Activated T-helper 1 cell treated with anti-CD3 and anti-CD28 coated beads, Interleukin-12 subunit alpha, Interleukin-12 subunit beta, Interleukin-2, Interleukin-4 antibody, amounts not matched to agents 30 ng/mL and 10 ng/mL and 1 ng/mL, durations not matched to agents 14 hours and 24 hours and 36 hours (primary cell): ENCODE results near the gene SYPL2. TPM values are rescaled to one million over a fixed set of nuclear protein-coding genes. Genes with fewer than 3 reads are reported as not detected.

Experiments
- DNase-seq: peaks from one replicate; pipeline ENCODE4 v3.0.0; 2021; ENCODE audit warnings: low spot score
- H3K27ac Mint-ChIP-seq: one replicate; pipeline ENCODE4 v1.8.0; 2021; ENCODE audit warnings: mild to moderate bottlenecking, mixed read lengths
- H3K27me3 Mint-ChIP-seq: one replicate; pipeline ENCODE4 v1.8.0; 2022; ENCODE audit warnings: mild to moderate bottlenecking, moderate library complexity, mixed read lengths; ENCODE audit not compliant: insufficient read depth
- H3K36me3 Mint-ChIP-seq: one replicate; pipeline ENCODE4 v1.8.0; 2021; ENCODE audit warnings: low read depth, mixed read lengths
- H3K4me1 Mint-ChIP-seq: one replicate; pipeline ENCODE4 v1.8.0; 2021; ENCODE audit warnings: low read depth, mixed read lengths
- H3K4me3 Mint-ChIP-seq: one replicate; pipeline ENCODE4 v1.8.0; 2021; ENCODE audit warnings: mild to moderate bottlenecking, moderate library complexity, mixed read lengths
- H3K9me3 Mint-ChIP-seq: one replicate; pipeline ENCODE4 v1.8.0; 2021; ENCODE audit warnings: mixed read lengths
- intact Hi-C: fragments of 100-400 bp; cut with micrococcal nuclease; formaldehyde crosslinking; loops from one replicate; pipeline ENCODE4 v1.15.1; 2024
- total RNA-seq: library from RNA; stranded (reverse); gene quantifications from 2 replicates; pipeline ENCODE4 v1.2.3, GENCODE V29; 2022

Gene SYPL2
- not detected in 2 replicates for total RNA-seq

GRCh38 chr1:109466452-109467300 is at the start of gene SYPL2:
Gene SYPL2 (plus strand): TSS chr1:109466546. CDS start chr1:109466844, 298 bp downstream.
- Mint-ChIP-seq H3K4me1 (no peaks in the 10 kb centered on the region), H3K27me3 (peaks cover 84% of the 10 kb centered on the region), H3K4me3 (peak within 1 kb of the TSS; percentile 72), H3K9me3 (no peaks in the 10 kb centered on the region), H3K27ac (no peak within 1 kb of the TSS), H3K36me3 (no peaks in the 10 kb centered on the region)
- intact Hi-C loops = loop anchor here (5.0 kb wide), 1 partner anchor 39 kb away; the partner anchor contains the start of gene PSMA5
- no peak for DNase-seq

DNA sequence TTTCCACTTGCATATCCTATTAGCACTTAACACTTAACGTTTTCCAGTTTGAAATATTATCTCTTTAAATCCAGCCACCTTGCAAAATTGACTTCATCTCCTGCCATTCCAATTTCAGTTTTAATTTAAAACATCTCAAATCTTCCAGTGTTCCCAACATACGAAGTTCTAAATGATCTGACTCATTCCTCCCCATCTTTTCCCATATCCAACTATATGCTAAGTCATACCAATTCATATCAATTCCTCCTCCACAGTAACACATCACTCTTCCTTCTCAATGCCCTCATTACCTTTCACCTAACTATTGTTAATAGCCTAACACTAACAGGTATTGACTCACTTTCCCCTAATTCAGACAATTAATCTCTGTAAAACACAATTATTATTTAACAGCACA is 42.8 kb upstream of the SYPL2 start:
- Mint-ChIP-seq H3K9me3 (no peaks in the 10 kb centered on the region), H3K4me3 (peak overlapping the region; percentile 8), H3K4me1 (peaks cover 39% of the 10 kb centered on the region), H3K27ac (peak overlapping the region; percentile 59), H3K36me3 (peaks cover 34% of the 10 kb centered on the region), H3K27me3 (no peaks in the 10 kb centered on the region)
- intact Hi-C loops = loop anchor here (10.0 kb wide), 1 partner anchor 471 kb away; no protein-coding TSS in a partner anchor
- DNase-seq = no peak

GRCh38 chr1:109425391-109426280 is 40.7 kb upstream of the SYPL2 start:
- DNase-seq = peak; percentile 50
- intact Hi-C loops = loop anchor here (1.0 to 10.0 kb wide), 16 partner anchors 26 to 913 kb away; partner anchors contain the start of genes ATXN7L2, CLCC1, CYB561D1 and GNAI3
- H3K4me3 Mint-ChIP-seq = peak overlapping the region; percentile 97

GRCh38 chr1:109426281-109427170 is 39.8 kb upstream of the SYPL2 start, which contains the start of gene PSMA5:
Gene PSMA5 (minus strand): TSS chr1:109426448. CDS start chr1:109426330, 118 bp downstream.
- H3K27ac Mint-ChIP-seq = peak within 1 kb of the TSS; percentile 96
- DNase-seq = peak; percentile 94
- peak within 1 kb of the TSS; percentile 97 for H3K4me3 Mint-ChIP-seq
- peaks cover under 1% of the 10 kb centered on the region for H3K27me3 Mint-ChIP-seq
- intact Hi-C loops = loop anchor here (1.0 to 10.0 kb wide), 16 partner anchors 27 to 912 kb away; partner anchors contain the start of genes ATXN7L2, CLCC1, CYB561D1 and GNAI3
- no peaks in the 10 kb centered on the region for H3K9me3 Mint-ChIP-seq
- peaks cover 21% of the 10 kb centered on the region for H3K36me3 Mint-ChIP-seq
- peaks cover 44% of the 10 kb centered on the region for H3K4me1 Mint-ChIP-seq

More at GRCh38 chr1:109425391-109426280, 40.7 kb upstream of the SYPL2 start:
- peak overlapping the region; percentile 96 for H3K27ac Mint-ChIP-seq
- no peaks in the 10 kb centered on the region for H3K9me3 Mint-ChIP-seq
- no peaks in the 10 kb centered on the region for H3K27me3 Mint-ChIP-seq
- peaks cover 44% of the 10 kb centered on the region for H3K4me1 Mint-ChIP-seq
- peaks cover 23% of the 10 kb centered on the region for H3K36me3 Mint-ChIP-seq

DNA sequence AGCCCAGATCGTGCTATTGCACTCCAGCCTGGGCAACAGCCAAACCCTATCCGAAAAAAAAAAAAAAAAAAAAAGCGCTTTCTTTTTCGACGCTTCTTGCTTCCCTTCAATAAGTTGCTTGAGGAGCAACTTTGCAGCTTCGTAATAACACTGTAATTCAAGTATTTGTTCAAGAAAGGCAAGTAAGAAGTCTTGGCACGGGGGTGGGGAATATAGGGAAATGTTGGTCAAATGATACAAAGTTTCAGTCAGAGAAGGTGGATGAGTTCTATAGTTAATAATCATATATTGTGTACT is 39.2 kb upstream of the SYPL2 start:
- Mint-ChIP-seq H3K27me3 (peaks cover 4% of the 10 kb centered on the region), H3K9me3 (no peaks in the 10 kb centered on the region), H3K4me3 (peak overlapping the region; percentile 97), H3K36me3 (peaks cover 18% of the 10 kb centered on the region), H3K27ac (peak overlapping the region; percentile 96), H3K4me1 (peaks cover 40% of the 10 kb centered on the region)
- intact Hi-C loops = loop anchor here (2.0 to 10.0 kb wide), 5 partner anchors 40 to 912 kb away; partner anchors contain the start of genes GSTM1, RBM15 and SYPL2
- no peak for DNase-seq

DNA sequence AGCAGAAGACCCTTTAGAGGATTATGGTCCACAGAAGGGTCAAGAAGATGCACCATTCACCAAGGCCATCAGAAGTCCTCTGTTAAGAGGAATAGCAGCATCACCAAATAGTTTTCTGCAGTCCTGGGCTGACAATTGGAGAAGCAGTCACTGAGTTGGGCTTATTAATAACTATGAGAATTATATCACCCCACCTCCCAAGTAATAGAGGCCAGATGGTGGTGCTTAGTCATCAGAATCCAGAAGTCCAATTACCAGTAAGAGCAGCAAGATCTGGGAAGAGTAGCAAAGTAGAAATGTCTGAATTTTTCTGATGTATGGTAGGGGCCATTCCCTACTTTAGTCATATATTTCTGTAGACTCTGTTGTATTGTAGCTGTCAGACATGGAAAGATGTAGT is 34.0 kb upstream of the SYPL2 start:
- Mint-ChIP-seq H3K27ac (no peak overlapping the region), H3K4me1 (peaks cover 11% of the 10 kb centered on the region), H3K4me3 (no peak overlapping the region), H3K36me3 (no peaks in the 10 kb centered on the region), H3K9me3 (no peaks in the 10 kb centered on the region), H3K27me3 (peaks cover 8% of the 10 kb centered on the region)
- no peak for DNase-seq
- intact Hi-C loops = no loop called here

- Mint-ChIP-seq H3K9me3 (no peaks in the 10 kb centered on the region), H3K27ac (no peak overlapping the region), H3K4me1 (peaks cover 6% of the 10 kb centered on the region), H3K4me3 (no peak overlapping the region), H3K27me3 (peaks cover 8% of the 10 kb centered on the region), H3K36me3 (no peaks in the 10 kb centered on the region)
- intact Hi-C loops = no loop called here
- no peak for DNase-seq
Observed at GRCh38 chr1:109433322-109433721, 33.0 kb upstream of the SYPL2 start.

DNA sequence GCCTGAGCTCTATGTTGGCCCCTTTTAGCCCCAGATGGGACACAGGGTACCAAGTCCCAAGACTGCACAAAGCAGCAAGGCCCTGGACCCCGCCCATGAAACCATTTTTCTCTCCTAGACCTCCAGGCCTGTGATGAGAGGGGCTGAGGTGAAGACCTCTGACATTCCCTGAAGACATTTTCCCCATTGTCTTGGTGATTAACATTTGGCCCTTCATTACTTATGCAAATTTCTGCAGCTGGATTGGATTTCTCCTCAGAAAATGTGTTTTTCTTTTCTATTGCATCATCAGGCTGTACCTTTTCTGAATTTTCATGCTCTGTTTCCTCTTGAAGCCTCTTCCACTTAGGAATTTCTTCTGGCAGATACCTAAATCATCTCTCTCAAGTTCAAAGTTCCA is 31.9 kb upstream of the SYPL2 start:
- H3K27me3 Mint-ChIP-seq = peaks cover 8% of the 10 kb centered on the region
- no peak overlapping the region for H3K27ac Mint-ChIP-seq
- intact Hi-C loops = no loop called here
- H3K4me1 Mint-ChIP-seq = no peaks in the 10 kb centered on the region
- H3K4me3 Mint-ChIP-seq = no peak overlapping the region
- DNase-seq = no peak
- H3K36me3 Mint-ChIP-seq = no peaks in the 10 kb centered on the region
- H3K9me3 Mint-ChIP-seq = no peaks in the 10 kb centered on the region

GRCh38 chr1:109438798-109439297 is 27.5 kb upstream of the SYPL2 start:
- intact Hi-C loops = no loop called here

GRCh38 chr1:109441069-109441468 is 25.3 kb upstream of the SYPL2 start:
- no peaks in the 10 kb centered on the region for H3K9me3 Mint-ChIP-seq
- intact Hi-C loops = no loop called here
- no peak for DNase-seq
- no peak overlapping the region for H3K27ac Mint-ChIP-seq
- H3K36me3 Mint-ChIP-seq = no peaks in the 10 kb centered on the region
- no peak overlapping the region for H3K4me3 Mint-ChIP-seq
- peaks cover 12% of the 10 kb centered on the region for H3K27me3 Mint-ChIP-seq
- H3K4me1 Mint-ChIP-seq = no peaks in the 10 kb centered on the region

More at GRCh38 chr1:109438798-109439297, 27.5 kb upstream of the SYPL2 start:
- DNase-seq = no peak
- no peaks in the 10 kb centered on the region for H3K36me3 Mint-ChIP-seq
- H3K4me3 Mint-ChIP-seq = no peak overlapping the region
- no peaks in the 10 kb centered on the region for H3K4me1 Mint-ChIP-seq
- H3K9me3 Mint-ChIP-seq = no peaks in the 10 kb centered on the region
- peaks cover 3% of the 10 kb centered on the region for H3K27me3 Mint-ChIP-seq
- H3K27ac Mint-ChIP-seq = no peak overlapping the region

DNA sequence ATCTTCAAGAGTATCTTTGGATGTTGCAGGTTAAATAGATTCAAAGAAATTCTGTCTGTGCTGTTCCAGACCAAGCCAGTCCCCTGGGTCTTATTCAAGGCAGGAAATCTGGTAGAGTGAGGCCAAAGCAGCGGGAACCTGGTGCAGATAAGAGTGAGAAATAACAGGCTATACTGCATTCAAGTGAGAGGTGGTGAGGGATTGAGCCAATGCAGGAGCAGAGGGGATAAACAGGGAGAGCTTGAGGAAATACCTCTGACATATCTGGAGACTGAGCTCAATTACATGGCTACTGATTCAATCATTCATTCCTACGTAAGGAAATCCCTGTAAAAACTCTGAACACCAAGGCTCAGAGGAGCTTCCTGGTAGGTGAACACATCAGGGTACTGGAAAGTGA is 22.9 kb upstream of the SYPL2 start:
- no peaks in the 10 kb centered on the region for H3K36me3 Mint-ChIP-seq
- H3K9me3 Mint-ChIP-seq = no peaks in the 10 kb centered on the region
- no peak overlapping the region for H3K27ac Mint-ChIP-seq
- DNase-seq = no peak
- intact Hi-C loops = no loop called here
- H3K4me3 Mint-ChIP-seq = no peak overlapping the region
- H3K27me3 Mint-ChIP-seq = peaks cover 20% of the 10 kb centered on the region
- no peaks in the 10 kb centered on the region for H3K4me1 Mint-ChIP-seq

DNA sequence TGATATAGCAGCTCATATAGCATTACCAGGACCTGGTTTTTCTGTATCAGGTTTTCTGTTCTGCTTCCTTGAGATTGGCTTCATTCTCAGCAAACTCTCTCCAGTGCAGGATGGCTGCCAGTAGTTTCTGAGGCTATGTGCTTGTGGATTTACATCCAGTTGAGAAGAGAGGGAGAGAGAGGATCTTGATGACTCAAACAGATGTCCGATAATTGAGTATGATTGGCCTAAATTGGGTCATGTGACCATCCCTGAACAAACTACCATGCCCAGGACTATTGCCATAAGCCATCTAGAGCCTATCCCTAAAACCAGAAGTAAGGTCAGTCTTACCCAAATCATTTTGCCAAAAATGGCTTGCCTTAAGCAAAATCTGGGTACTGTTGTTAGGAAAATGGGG is 22.0 kb upstream of the SYPL2 start:
- H3K4me1 Mint-ChIP-seq = no peaks in the 10 kb centered on the region
- intact Hi-C loops = no loop called here
- H3K27me3 Mint-ChIP-seq = peaks cover 26% of the 10 kb centered on the region
- H3K27ac Mint-ChIP-seq = no peak overlapping the region
- no peak overlapping the region for H3K4me3 Mint-ChIP-seq
- DNase-seq = no peak
- H3K9me3 Mint-ChIP-seq = no peaks in the 10 kb centered on the region
- no peaks in the 10 kb centered on the region for H3K36me3 Mint-ChIP-seq
